Dendritic cell treated with granulocyte-macrophage colony-stimulating factor and Interleukin-4, amounts not matched to agents 40 ng/mL and 50 ng/mL, for 4 days (primary cell): Measurements from ENCODE around the gene DCP1A.
"Not testable (repeated sequence)": the region's sequence is repeated elsewhere in the genome, so short reads cannot be mapped to it uniquely, and the experiment has no call there.

Experiments
- H3K27ac Mint-ChIP-seq: one replicate; pipeline ENCODE4 v1.8.0; 2022; ENCODE audit warnings: mild to moderate bottlenecking, mixed read lengths
- H3K27me3 Mint-ChIP-seq: one replicate; pipeline ENCODE4 v1.8.0; 2022; ENCODE audit warnings: mild to moderate bottlenecking, mixed read lengths
- H3K36me3 Mint-ChIP-seq: one replicate; pipeline ENCODE4 v1.8.0; 2022; ENCODE audit warnings: low read depth, mixed read lengths
- H3K4me1 Mint-ChIP-seq: one replicate; pipeline ENCODE4 v1.8.0; 2022; ENCODE audit warnings: low read depth, mixed read lengths
- H3K4me3 Mint-ChIP-seq: one replicate; pipeline ENCODE4 v1.8.0; 2022; ENCODE audit warnings: mild to moderate bottlenecking, moderate library complexity, mixed read lengths
- H3K9me3 Mint-ChIP-seq: one replicate; pipeline ENCODE4 v1.8.0; 2022; ENCODE audit warnings: mixed read lengths
- intact Hi-C: fragments of 100-400 bp; cut with micrococcal nuclease; formaldehyde crosslinking; loops from one replicate; pipeline ENCODE4 v1.15.0; 2022

Gene DCP1A

DNA sequence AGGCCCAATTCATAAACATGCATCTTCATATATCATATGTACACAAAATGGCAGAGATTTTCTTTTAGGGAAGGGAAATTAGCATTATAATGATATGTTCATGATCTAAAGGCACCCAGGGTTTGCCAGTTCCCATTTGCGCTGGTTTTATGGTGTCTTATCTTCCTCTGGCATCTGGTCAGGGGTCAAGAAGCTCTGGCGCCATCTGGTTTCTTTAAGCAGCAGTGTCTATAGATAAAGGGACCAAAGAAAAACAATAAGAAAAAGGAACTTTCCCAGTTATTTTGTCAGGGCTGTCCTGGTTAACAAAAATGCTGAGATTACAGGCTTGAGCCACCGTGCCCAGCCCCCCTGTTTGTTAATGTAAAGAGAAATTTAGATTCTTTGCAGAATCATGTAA, 3.3 kb upstream of the DCP1A start:
- Mint-ChIP-seq H3K4me3 (no peak overlapping the region), H3K9me3 (no peaks in the 10 kb centered on the region), H3K36me3 (peaks cover 9% of the 10 kb centered on the region), H3K4me1 (peaks cover 43% of the 10 kb centered on the region), H3K27me3 (no peaks in the 10 kb centered on the region), H3K27ac (peak overlapping the region; percentile 15)
- intact Hi-C loops = no loop called here

DNA sequence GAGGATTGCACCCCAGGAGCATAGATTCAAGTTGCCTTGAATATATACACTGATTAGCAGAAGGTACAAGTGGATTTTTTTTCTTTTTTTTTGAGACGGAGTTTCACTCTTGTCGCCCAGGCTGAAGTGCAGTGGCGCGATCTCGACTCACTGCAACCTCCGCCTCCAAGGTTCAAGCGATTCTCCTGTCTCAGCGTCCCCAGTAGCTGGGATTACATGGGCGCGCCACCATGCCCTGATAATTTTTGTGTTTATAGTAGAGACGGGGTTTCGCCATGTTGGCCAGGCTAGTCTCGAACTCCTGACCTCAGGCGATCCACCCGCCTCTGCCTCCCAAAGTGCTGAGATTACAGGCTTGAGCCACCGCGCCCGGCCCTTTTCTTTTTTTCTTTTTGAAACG, 775 bp upstream of the DCP1A start:
- H3K27ac Mint-ChIP-seq = peak overlapping the region; percentile 96
- H3K36me3 Mint-ChIP-seq = peaks cover 25% of the 10 kb centered on the region
- peak overlapping the region; percentile 98 for H3K4me3 Mint-ChIP-seq
- H3K4me1 Mint-ChIP-seq = peaks cover 33% of the 10 kb centered on the region
- H3K27me3 Mint-ChIP-seq, H3K9me3 Mint-ChIP-seq: not testable (repeated sequence)
- intact Hi-C loops = loop anchor here (10.0 kb wide), 2 partner anchors 223 to 547 kb away; partner anchors contain the start of gene SELENOK

DNA sequence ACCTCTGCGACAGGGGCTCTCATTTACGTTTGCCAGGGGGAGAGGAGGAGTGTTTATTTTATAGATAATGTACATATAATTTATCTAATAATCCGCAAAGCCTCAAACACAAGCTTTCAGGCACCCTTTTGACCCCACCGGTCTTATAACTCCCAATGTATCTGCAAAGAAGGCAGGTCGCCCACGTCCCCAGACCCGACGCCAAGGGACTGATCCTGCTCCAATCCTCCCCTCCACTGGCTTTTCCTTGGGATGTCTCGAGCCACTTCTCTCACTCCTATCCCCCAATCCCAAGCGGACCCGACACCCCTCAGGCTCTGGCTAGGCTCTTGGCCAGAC, 452 bp downstream of the DCP1A start:
- intact Hi-C loops = loop anchor here (10.0 kb wide), 2 partner anchors 222 to 548 kb away; partner anchors contain the start of gene SELENOK
- H3K27me3 Mint-ChIP-seq = no peaks in the 10 kb centered on the region
- H3K27ac Mint-ChIP-seq = peak overlapping the region; percentile 96
- H3K4me3 Mint-ChIP-seq = peak overlapping the region; percentile 98
- H3K9me3 Mint-ChIP-seq = no peaks in the 10 kb centered on the region
- H3K36me3 Mint-ChIP-seq = peaks cover 36% of the 10 kb centered on the region
- H3K4me1 Mint-ChIP-seq = peaks cover 35% of the 10 kb centered on the region

DNA sequence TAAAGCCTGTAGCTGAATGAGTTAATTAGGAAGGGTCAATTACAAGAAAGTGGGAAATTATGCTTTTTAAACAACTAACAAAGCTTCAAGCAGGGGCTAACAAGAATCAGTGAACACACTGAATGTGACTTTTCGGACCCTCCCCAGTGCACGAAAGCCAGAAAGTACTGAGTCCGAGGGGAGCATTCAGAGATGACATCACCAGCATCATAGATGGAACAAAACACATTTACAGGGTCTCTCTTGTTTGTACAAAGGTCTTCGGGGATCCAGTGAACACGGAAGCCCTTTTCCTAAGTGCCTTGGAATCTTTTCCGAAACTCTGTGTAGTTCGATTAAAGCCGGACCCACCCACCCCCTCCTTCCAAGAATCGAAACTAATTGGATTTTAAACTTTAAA, 829 bp downstream of the DCP1A start:
- peaks cover 36% of the 10 kb centered on the region for H3K36me3 Mint-ChIP-seq
- H3K27me3 Mint-ChIP-seq = no peaks in the 10 kb centered on the region
- no peaks in the 10 kb centered on the region for H3K9me3 Mint-ChIP-seq
- H3K27ac Mint-ChIP-seq = peak overlapping the region; percentile 96
- peak overlapping the region; percentile 98 for H3K4me3 Mint-ChIP-seq
- intact Hi-C loops = loop anchor here (10.0 kb wide), 2 partner anchors 222 to 548 kb away; partner anchors contain the start of gene SELENOK
- peaks cover 35% of the 10 kb centered on the region for H3K4me1 Mint-ChIP-seq

DNA sequence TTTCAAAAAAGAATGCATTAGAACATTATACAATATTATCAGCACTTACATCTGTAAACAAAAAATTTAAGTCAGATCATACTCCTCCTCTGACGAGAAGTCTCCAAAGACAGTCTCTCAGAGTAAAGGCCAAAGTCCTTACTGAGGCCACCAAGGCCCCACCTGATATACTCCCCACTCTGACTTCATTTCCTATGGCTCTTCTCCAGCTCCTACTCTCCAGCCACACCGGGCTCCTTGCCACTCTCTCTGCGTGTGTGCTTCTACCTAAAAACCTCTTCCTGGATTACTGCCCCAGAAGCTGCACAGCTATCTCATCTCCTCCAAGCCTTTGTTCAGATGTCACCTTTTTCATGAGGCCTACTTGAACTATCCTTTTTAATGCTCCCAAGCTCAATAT, 5.0 kb downstream of the DCP1A start:
- intact Hi-C loops = loop anchor here (10.0 kb wide), 2 partner anchors 218 to 552 kb away; partner anchors contain the start of gene SELENOK
- H3K27ac Mint-ChIP-seq = no peak overlapping the region
- H3K4me1 Mint-ChIP-seq = peaks cover 20% of the 10 kb centered on the region
- peaks cover 62% of the 10 kb centered on the region for H3K36me3 Mint-ChIP-seq
- no peaks in the 10 kb centered on the region for H3K27me3 Mint-ChIP-seq
- H3K4me3 Mint-ChIP-seq = no peak overlapping the region
- no peaks in the 10 kb centered on the region for H3K9me3 Mint-ChIP-seq

DNA sequence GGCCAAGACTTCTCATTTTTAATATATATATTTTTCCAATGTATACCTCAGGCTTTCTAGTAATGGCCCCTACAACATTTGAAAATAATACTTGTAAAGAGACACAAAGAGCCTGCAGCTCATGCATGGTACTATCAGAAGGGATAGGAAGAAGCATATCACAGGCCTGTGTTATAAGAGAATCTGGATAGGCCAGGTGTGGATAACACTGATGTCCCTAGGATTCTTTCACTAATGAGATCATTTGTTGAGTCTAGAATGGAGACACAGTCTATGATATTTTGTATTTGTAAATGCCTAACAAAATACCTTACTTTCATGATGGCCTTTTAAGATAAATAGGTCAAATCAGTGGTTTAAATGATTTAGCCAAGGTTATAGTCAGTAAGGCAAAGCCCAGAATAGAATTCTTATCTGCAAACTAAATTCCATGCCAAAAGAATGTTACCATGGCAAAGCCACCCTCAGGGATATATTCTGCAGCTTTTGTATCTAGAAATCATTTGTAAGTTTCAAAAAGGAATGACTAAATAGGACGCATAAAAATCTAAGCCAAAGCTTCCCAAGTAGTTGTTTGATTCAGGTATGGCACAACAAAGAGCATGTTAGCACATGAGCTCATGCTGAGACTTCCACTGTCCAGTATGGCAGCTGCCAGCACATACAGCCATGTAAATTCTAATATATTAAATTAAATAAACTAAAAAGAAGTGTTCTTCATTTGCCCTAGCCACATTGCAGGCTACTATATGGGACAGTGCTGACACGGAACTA, 10.0 kb downstream of the DCP1A start:
- no peaks in the 10 kb centered on the region for H3K9me3 Mint-ChIP-seq
- H3K27ac Mint-ChIP-seq = no peak overlapping the region
- H3K4me3 Mint-ChIP-seq = no peak overlapping the region
- intact Hi-C loops = no loop called here
- peaks cover 2% of the 10 kb centered on the region for H3K4me1 Mint-ChIP-seq
- H3K27me3 Mint-ChIP-seq = no peaks in the 10 kb centered on the region
- H3K36me3 Mint-ChIP-seq = peaks cover 75% of the 10 kb centered on the region

DNA sequence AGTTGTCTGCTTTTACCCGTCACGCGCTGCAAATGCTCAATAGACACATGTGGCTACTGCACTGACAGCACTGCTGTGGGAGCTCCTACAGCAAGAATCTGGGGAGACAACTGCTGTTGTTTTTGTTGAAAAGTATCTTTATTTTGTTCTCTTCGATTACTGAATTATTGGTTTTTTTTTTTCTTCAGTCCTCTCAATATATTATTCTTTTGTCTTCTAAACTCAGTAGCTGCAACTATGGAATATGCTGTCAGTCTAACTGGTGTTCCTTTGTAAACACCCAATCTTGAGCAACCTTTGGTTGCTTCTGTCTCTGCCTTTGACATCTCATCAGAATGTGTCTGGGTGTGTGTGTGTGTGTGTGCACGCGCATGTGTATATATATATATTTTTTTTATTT, 12.6 kb downstream of the DCP1A start:
- Mint-ChIP-seq H3K9me3 (no peaks in the 10 kb centered on the region), H3K36me3 (peaks cover 68% of the 10 kb centered on the region), H3K4me3 (no peak overlapping the region), H3K27ac (no peak overlapping the region), H3K4me1 (no peaks in the 10 kb centered on the region), H3K27me3 (no peaks in the 10 kb centered on the region)
- intact Hi-C loops = no loop called here

DNA sequence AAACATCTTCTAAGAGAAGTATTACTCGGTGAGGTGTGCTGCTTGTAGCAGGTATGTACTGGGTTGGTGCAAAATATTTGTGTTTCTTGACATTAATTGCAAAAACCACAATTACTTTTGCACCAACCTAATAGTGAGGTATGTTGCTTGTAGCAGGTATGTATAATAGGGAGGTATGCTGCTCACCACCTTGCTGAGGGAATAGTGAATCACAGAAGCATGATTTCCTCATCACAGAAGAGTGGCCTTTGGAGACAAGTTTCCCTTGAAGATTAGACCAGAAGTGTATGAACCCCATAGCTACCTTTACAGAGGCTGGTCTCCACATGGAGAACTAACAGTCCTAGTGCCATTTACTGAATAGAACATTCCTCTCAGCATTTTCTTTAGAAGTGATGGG, 15.5 kb downstream of the DCP1A start:
- H3K4me3 Mint-ChIP-seq = no peak overlapping the region
- H3K27ac Mint-ChIP-seq = no peak overlapping the region
- intact Hi-C loops = no loop called here
- H3K9me3 Mint-ChIP-seq = no peaks in the 10 kb centered on the region
- no peaks in the 10 kb centered on the region for H3K27me3 Mint-ChIP-seq
- H3K4me1 Mint-ChIP-seq = no peaks in the 10 kb centered on the region
- H3K36me3 Mint-ChIP-seq = peaks cover 69% of the 10 kb centered on the region

DNA sequence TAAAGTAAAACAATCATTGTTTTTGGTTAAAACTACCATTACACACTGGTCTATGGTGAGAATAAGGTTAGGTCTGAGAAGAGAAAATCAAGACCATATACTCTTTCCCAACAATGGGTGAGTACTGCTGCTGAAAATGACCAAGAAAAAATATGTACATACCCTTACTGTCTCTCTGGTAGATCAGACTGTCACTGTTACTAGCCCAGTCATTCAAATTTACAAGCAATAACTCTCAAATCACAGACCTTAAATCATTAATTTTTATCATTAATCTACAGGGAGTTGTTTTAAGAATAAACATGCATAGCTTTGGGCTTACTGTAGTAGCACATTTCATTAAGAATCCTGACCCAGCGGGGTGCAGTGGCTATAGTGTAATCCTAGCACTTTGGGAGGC, 17.4 kb downstream of the DCP1A start:
- Mint-ChIP-seq H3K4me3 (no peak overlapping the region), H3K27me3 (no peaks in the 10 kb centered on the region), H3K9me3 (no peaks in the 10 kb centered on the region), H3K36me3 (peaks cover 65% of the 10 kb centered on the region), H3K27ac (no peak overlapping the region), H3K4me1 (peaks cover 5% of the 10 kb centered on the region)
- intact Hi-C loops = no loop called here

DNA sequence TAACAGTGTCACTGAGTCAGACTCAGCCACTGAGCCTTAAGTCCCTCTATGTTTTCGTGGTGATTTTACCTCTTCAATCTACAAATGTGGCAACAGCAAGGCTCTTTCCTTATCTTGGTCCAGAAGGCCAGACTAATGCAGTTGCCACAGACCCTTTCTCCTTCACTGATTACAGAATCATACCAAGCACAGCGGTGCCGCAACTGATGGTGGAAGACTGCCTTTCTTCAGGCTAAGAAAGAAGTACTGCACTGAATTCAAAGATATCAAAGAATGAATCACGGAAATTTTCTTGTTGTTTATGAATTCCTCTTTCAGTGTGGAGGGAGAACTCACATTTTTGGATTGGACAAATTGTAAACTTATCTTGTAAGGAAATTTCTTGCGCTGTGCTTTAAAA, 18.6 kb downstream of the DCP1A start:
- H3K4me3 Mint-ChIP-seq = no peak overlapping the region
- no peaks in the 10 kb centered on the region for H3K27me3 Mint-ChIP-seq
- H3K36me3 Mint-ChIP-seq = peaks cover 53% of the 10 kb centered on the region
- H3K4me1 Mint-ChIP-seq = peaks cover 5% of the 10 kb centered on the region
- intact Hi-C loops = no loop called here
- H3K9me3 Mint-ChIP-seq = no peaks in the 10 kb centered on the region
- H3K27ac Mint-ChIP-seq = no peak overlapping the region

DNA sequence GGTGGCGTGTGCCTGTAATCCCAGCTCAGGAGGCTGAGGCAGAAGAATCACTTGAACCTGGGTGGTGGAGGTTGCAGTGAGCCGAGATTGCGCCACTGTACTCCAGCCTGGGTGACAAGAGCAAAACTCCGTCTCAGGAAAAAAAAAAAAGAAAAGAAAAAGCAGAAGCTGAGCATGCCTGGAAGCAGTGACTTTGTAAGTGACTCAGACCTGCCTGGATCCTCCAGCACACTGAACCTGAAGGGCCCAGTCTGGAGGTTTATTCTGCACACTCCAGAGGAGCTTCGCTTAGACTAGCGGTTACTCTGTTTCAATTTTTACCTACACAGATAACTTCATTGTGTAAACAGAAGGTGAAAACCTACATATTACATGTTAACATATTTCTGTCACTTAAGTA, 19.4 kb downstream of the DCP1A start:
- H3K36me3 Mint-ChIP-seq = peaks cover 53% of the 10 kb centered on the region
- H3K4me3 Mint-ChIP-seq, H3K27ac Mint-ChIP-seq, H3K9me3 Mint-ChIP-seq, intact Hi-C loops, H3K27me3 Mint-ChIP-seq, H3K4me1 Mint-ChIP-seq: not testable (repeated sequence)

DNA sequence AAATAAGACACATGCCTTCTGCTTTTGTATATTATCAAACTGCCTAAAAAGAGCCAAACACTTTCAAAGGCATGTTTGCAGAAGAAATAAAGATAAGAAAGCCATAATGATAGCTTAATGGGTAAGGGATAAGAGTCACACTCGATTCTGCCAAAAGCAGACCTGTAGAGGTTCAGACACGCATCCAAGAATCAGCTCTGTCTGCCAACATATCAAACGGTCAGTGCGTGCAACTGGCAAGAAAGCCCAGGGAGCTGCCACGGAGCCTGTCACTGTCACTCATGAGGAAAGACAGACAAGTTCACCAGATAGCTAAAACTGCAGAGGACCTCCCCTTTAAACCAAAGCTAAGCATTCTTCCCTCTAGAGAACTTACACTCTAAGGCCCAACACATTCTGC, 23.2 kb downstream of the DCP1A start:
- H3K27me3 Mint-ChIP-seq = no peaks in the 10 kb centered on the region
- intact Hi-C loops = no loop called here
- peaks cover 14% of the 10 kb centered on the region for H3K4me1 Mint-ChIP-seq
- H3K9me3 Mint-ChIP-seq = no peaks in the 10 kb centered on the region
- no peak overlapping the region for H3K27ac Mint-ChIP-seq
- H3K36me3 Mint-ChIP-seq = peaks cover 52% of the 10 kb centered on the region
- H3K4me3 Mint-ChIP-seq = no peak overlapping the region

DNA sequence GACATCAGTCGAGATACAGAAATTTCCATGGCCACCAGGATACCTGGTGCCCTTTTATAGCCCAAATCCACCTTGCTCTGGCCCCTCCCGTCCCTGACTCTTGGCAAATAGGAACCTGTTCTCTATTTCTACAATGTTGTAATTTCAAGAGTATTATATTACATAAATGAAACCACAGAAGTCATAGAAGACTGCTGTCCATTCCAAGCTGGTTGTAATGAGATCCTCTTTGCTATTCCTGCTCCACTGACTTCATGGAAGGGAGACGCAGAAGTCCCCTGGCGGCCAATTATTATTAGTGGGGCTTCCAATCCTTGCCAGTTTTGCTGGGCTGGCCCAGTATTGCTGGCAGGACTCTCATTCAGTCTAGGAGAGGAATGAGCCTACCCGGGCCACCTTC, 26.6 kb downstream of the DCP1A start:
- Mint-ChIP-seq H3K4me1 (peaks cover 13% of the 10 kb centered on the region), H3K27ac (no peak overlapping the region), H3K36me3 (peaks cover 59% of the 10 kb centered on the region), H3K9me3 (no peaks in the 10 kb centered on the region), H3K4me3 (no peak overlapping the region), H3K27me3 (no peaks in the 10 kb centered on the region)
- intact Hi-C loops = no loop called here

DNA sequence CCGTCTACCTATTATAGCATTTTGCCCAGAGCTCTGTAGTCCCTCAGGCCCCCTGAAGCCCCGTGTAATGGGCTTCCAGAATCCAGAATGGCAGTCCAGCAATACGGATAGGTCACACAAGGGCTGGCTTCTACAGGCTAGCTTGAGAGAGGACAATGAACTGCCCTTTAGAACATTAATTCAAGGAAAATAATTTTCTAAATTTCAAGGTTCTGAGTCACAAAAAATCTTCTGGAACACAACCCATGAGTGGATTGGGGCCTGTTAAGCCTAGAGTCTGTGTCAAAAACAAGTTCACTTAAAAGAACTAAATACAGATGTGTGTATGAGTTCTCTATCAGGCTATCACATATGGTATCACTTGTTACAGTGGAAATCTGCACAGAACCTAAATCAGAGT, 28.8 kb downstream of the DCP1A start:
- Mint-ChIP-seq H3K27me3 (no peaks in the 10 kb centered on the region), H3K4me1 (peaks cover 9% of the 10 kb centered on the region), H3K4me3 (no peak overlapping the region), H3K36me3 (peaks cover 52% of the 10 kb centered on the region), H3K9me3 (no peaks in the 10 kb centered on the region), H3K27ac (no peak overlapping the region)
- intact Hi-C loops = no loop called here

DNA sequence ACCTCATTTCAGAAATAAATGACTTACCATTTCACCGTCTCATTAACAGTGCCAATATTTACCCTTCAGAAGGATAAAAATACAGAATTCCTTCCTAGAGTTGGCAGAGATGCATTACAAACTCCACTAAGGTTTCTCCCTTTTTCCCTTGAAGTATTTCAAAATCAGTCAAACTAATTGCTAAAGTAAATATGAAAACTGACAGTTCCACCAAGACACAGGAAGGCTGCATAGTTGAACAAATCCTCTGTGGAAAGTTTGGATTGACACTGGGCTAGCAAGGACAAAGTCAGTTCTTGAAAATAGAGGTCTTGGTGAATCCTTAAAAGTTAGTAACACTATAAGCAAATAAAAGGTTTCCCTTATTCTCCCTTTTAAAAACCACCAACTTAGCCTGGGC, 34.5 kb downstream of the DCP1A start:
- Mint-ChIP-seq H3K27me3 (no peaks in the 10 kb centered on the region), H3K4me3 (no peak overlapping the region), H3K36me3 (peaks cover 70% of the 10 kb centered on the region), H3K27ac (no peak overlapping the region), H3K4me1 (peaks cover 10% of the 10 kb centered on the region), H3K9me3 (no peaks in the 10 kb centered on the region)
- intact Hi-C loops = no loop called here
